Measurements from ENCODE around the gene NTM.

The NTM gene

GRCh38 chr11:131987703-131988102 is 617.3 kb downstream of the NTM start:
- no peak for DNase-seq

GRCh38 chr11:131991606-131992005 is 621.2 kb downstream of the NTM start:
- no peak for DNase-seq

GRCh38 chr11:131993246-131993645 is 622.8 kb downstream of the NTM start:
- no peak for DNase-seq

- DNase-seq, result no peak
Measured at GRCh38 chr11:131998020-131998419, 627.6 kb downstream of the NTM start.

- no peak for DNase-seq
Measured at GRCh38 chr11:131999084-131999483, 628.7 kb downstream of the NTM start.

GRCh38 chr11:131999955-132000354 is 629.5 kb downstream of the NTM start:
- no peak for DNase-seq

- no peak for DNase-seq
Measured at GRCh38 chr11:132005887-132006286, 635.5 kb downstream of the NTM start.

GRCh38 chr11:132006884-132007580 is 636.6 kb downstream of the NTM start:
- DNase-seq, result no peak

GRCh38 chr11:132008226-132008625 is 637.8 kb downstream of the NTM start:
- no peak for DNase-seq

GRCh38 chr11:132008872-132009271 is 638.5 kb downstream of the NTM start:
- DNase-seq, result no peak

GRCh38 chr11:132020001-132020400 is 649.6 kb downstream of the NTM start:
- DNase-seq, result no peak

- DNase-seq, result no peak
Measured at GRCh38 chr11:132022285-132022684, 651.9 kb downstream of the NTM start.

GRCh38 chr11:132022733-132023478 is 652.5 kb downstream of the NTM start:
- DNase-seq, result no peak

GRCh38 chr11:132024587-132025295 is 654.3 kb downstream of the NTM start:
- no peak for DNase-seq

- no peak for DNase-seq
Measured at GRCh38 chr11:132026746-132027145, 656.3 kb downstream of the NTM start.

GRCh38 chr11:132028380-132029240 is 658.2 kb downstream of the NTM start:
- DNase-seq, result no peak

GRCh38 chr11:132030896-132031295 is 660.5 kb downstream of the NTM start:
- no peak for DNase-seq

GRCh38 chr11:132032555-132032954 is 662.1 kb downstream of the NTM start:
- DNase-seq, result no peak

- DNase-seq, result no peak
Measured at GRCh38 chr11:132033051-132033450, 662.6 kb downstream of the NTM start.

- no peak for DNase-seq
Measured at GRCh38 chr11:132035228-132035627, 664.8 kb downstream of the NTM start.

GRCh38 chr11:132035766-132036165 is 665.4 kb downstream of the NTM start:
- DNase-seq, result no peak

- DNase-seq, result no peak
Measured at GRCh38 chr11:132036220-132036619, 665.8 kb downstream of the NTM start.
